ENCODE results near the gene BANP.
"Not testable (repeated sequence)": the region's sequence is repeated elsewhere in the genome, so short reads cannot be mapped to it uniquely, and the experiment has no call there.

BANP gene

DNA sequence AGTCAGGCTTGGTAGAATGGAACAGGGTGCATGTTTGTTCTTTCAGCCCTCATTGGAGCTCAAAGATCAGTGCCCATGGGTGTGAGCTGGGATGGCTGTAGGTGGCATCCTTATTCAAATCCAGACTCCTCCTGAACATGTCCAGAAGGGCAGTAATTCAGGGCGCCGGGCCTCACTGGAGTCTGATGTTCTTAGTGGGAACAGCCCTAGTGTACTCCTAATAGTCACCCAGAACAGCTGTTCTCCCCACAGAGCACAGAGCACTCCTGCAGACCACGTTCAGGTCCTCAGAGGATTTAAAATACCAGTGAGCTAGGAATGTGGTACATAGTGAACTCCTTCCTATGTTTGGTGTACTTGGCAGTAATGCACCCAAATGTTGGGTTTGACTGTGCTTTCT is 96.2 kb downstream of the BANP start:
- no peak for DNase-seq (ENCODE audit: low read depth in 2 of 2)

DNA sequence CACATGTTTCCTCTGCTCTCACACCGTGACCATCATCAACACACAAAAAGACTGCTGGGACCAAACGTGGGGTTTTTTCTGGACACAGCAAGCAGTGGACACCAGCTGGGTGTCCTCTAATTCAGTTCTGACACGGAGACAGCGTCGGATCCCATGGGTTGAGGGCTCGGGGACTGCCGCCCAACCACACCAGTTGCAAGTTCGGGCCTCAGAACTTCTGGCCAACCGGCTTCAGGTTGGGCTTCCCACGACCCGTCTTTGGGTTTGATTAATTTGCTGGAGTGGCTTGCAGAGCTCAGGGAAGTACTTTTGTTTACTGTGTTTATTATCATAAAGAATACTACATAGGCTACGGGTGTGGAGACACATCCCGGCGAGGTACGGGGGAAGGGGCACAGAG is 97.8 kb downstream of the BANP start:
- DNase-seq (ENCODE audit: low read depth in 2 of 2) = no peak

DNA sequence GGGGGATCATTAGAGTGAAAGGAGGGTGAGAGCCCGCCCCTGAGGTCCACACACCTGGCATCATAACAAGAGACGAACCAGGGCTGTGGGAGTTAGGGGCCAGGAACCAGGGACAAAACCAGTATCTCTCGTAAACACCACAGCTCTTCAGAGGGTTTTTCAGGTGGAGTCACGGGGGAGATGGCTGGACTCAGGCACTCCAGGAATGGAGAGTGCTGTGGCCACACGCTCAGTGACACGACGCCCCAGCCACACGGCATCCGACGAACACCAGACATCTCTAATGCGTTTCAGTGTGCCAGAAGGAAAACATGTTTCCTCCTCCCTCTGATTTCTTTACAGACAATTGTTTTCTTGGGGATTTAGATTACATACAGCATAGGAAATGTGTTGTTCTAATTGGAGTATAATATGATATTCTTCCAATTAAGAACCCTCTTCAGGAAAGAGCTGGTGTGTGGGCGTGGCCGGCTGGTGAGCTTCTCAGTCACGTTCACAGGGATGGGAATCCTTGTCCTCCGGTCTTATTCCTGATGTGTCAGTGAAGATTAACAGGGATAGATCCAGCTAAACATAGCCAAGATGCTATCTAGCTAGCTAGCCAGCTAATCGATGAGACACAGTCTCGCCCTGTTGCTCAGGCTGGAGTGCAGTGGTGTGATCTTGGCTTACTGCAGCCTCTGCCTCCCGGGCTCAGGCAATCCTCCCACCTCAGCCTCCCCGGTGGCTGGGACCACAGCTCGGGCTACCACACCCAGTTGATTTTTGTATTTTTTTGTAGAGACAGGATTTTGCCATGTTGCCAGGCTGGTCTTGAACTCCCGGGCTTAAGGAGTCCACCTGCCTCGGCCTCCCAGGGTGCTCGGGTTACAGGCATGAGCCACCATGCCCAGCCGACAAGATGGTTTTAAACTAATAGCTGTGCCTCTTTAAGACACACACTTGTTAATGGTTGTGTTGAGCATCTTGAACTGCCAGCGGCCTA is 98.6 kb downstream of the BANP start:
- DNase-seq (ENCODE audit: low read depth in 2 of 2) = no peak

DNA sequence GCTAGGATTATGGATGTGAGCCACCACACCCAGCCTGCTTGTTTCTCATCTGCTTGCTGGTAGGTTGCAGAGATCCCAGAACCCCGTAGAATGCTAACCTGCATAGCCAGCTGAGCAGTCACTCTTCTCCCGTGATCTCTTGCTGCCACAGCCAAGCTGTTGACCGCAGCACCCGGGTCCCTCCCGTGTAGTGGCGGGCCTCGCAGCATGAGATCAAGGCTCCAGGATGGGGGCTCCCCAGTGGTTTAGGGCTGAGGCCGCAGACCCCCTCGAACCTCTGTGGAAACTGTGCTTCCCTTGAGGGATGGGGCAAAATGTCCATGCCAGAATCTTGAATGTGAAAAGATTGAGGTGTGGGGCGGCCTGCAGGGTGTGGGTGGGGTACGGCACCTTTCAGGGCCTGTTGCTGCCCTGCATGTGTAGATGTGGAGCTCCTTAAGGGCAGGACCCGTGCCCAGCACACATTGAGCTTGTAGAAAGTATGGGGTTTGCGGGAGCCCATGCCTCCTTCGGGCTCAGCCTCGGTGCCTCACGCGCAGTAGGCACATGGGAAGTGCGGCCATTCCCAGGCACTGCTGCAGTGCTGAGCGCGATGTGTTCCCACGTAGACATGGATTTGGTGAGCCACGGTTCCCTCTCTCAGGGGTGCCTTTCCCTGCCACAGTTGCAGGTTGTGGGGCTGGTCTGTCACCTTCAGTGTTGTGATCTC is 99.9 kb downstream of the BANP start:
- DNase-seq (ENCODE audit: low read depth in 2 of 2) = no peak

DNA sequence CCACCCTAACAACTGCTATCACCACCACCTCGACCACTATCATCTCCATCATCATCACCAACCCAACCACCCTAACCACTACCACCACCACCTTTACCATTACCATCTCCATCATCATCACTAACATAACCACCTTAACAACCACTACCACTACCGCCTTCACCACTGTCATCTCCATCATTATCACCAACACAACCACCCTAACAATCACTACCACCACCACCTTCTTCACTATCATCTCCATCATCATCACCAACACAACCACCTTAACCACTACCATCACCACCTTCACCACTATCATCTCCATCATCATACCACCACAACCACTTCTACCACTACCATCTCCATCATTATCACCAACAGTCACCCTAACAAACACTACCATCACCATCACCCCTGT is 101.4 kb downstream of the BANP start:
- DNase-seq (ENCODE audit: low read depth in 2 of 2) = no peak

DNA sequence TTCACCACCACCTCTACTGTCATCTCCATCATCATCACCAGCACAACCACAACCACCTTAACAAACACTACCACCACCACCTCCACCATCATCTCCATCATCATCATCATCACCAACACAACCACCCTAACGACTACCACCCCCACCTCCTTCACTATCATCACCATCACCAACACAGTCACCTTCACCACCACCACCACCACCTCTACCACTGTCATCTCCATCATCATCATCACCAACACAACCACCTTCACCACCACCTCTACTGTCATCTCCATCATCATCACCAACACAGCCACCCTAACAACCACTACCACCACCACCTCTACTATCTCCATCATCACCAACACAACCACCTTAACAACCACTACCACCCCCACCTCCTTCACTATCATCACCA is 102.2 kb downstream of the BANP start:
- not testable (repeated sequence) for DNase-seq (ENCODE audit: low read depth in 2 of 2)

DNA sequence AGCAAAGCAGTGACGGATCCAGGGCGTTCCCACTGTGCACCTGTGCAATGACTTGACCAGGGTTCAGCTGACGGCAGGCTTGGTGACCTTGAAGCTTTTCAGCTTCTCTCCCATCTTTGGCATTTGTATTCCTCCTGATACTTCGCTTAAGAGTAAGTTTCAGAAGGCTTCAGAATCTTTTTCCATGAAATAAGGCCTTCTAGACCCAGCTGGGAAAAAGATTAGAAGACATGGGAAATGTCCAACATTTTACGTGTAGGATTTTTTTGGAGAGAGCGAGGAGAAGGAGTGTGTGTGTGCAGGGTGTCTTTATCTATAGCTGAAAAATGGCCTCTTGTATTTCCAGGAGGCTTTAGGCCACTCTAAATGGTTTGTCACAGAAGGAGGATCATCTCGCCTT is 104.1 kb downstream of the BANP start:
- DNase-seq (ENCODE audit: low read depth in 2 of 2) = no peak

DNA sequence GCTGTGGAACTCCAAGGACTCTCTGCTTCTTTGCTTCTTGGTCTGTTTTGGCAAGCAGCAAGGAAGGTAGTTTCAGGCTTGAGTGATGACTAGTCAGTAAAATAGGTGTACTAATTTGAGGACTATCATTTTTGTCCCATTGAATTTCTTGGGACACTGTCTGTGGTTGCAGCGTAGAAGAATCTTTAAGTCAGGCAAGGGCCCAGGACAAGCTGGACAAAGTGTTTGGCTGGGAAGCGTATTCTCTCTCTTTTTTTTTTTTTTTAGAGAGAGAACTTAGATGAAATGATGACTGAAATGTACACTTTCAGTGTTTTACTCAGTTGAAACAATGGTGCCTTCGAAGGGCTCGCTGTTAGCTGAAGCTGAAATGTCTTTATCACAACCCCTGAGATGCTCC is 105.0 kb downstream of the BANP start:
- no peak for DNase-seq (ENCODE audit: low read depth in 2 of 2)

DNA sequence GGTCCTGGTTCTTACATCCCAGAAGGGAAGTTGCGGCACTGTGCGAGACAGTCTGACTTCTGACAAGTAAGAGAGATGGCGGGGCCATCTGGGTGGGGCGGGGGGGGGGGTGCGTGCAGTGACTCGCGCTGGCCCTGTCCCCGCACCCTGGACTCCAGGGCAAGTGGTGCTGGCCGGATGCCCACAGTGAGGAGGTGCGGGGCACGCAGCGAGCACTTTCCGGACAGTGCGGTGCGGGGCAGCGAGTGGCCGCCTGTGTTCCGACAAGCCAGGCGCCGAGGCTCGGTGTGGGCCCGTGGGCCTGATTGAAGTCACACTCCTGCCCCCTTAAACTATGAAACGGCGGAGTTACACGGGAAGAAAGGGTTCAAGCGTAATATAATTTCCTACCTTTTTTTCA is 106.4 kb downstream of the BANP start:
- no peak for DNase-seq (ENCODE audit: low read depth in 2 of 2)

DNA sequence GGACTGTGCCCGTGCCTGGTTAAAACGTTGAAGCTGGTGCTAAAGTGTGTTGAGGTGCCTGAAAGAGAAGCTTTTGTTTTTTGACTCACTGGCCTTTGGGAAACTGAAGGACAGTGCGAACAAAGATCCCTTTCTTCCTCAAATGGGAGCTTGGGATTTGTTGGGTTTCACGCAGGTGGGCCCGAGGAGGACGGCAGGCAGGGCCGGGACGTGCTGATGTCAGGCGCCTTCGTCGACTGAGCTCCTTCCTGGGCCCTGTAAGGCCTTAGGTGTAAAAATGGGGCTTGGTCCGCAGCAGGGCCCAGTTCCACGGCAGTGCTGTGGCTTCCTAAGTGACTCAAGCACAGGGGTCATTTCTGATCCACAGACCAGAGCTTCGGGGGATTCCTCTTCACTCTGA is 106.9 kb downstream of the BANP start:
- no peak for DNase-seq (ENCODE audit: low read depth in 2 of 2)

DNA sequence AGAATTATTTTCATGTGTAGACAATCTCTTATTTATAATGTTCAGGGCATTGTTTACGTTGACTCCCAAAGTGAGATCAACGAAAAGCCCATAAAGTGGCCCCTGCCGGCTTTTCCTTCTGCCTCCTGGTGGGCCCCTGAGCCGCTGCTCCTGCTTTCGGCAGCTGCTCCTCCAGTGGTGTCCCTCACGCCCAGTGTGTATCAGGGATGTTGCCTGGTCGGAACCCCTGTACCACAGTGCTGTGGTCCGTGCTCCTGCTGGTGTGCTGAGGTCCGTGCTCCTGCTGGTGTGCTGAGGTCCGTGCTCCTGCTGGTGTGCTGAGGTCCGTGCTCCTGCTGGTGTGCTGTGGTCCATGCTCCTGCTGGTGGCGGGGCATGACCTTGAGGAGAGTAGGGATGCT is 107.6 kb downstream of the BANP start:
- DNase-seq (ENCODE audit: low read depth in 2 of 2) = no peak

DNA sequence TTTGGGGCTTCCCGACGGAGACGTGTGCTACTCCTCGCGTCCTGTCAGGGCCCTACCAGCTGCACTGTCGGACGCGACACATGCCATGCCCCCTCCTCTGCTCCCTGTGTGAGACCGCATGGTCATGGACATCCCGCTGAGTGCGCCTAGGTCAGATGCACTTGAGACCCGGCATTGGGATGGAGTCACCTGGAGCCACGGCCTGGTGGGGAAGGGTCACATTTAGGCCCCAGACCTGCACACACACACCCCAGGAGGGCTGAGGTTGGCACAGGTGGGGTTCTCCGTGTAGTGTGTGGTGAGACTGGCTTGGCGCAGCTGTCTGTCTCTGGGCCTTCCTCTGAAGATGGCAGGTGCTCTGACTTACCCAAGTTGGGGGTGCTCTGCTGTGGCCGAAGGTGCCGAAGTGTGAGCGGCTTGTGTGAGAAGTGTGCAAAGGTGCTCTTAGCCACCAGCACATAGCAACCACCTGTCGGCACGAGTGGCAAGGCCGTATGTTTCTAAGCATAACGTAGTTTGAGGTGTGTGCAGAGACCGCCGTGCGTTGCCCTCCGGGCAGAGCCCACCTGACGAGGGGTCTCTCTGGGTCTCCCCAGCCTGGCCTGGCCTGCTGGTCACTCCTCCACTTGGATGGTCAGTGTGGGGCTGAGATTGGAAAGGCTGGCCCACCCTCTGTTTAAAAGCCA is 108.6 kb downstream of the BANP start:
- DNase-seq (ENCODE audit: low read depth in 2 of 2) = no peak

DNA sequence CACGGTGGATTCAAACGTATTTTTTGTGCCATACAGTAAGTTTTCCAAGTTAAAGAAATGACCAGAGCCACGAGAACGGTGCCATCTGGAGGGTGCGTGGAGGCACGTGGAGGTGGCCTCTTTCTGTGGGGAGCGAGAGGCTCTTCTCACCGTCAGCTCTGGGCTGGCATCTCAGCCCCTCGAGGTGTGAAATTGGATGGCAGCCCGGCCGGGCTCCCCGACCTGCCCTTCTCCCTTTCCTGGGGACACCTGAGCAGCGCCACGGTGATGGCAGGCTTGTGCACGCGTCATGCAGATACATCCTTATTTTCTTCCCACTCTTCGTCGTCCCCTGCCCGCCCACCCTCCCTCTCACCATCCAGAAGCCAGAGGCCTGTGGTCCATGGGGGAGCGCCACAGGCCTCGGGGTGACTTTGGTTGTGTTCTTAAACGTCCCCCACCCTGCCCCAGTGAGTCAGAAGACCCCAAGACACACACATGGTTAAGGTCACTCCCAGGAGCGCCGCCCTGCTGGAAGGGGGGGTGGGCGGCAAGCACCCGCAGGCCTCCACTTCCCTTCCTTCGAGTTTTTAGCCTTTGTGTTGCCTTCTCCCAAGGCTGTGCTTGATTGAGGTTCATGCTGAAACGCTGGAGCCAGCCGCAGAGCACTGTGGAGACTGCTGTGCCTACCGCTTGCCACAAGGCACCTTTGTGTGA is 109.4 kb downstream of the BANP start:
- no peak for DNase-seq (ENCODE audit: low read depth in 2 of 2)

DNA sequence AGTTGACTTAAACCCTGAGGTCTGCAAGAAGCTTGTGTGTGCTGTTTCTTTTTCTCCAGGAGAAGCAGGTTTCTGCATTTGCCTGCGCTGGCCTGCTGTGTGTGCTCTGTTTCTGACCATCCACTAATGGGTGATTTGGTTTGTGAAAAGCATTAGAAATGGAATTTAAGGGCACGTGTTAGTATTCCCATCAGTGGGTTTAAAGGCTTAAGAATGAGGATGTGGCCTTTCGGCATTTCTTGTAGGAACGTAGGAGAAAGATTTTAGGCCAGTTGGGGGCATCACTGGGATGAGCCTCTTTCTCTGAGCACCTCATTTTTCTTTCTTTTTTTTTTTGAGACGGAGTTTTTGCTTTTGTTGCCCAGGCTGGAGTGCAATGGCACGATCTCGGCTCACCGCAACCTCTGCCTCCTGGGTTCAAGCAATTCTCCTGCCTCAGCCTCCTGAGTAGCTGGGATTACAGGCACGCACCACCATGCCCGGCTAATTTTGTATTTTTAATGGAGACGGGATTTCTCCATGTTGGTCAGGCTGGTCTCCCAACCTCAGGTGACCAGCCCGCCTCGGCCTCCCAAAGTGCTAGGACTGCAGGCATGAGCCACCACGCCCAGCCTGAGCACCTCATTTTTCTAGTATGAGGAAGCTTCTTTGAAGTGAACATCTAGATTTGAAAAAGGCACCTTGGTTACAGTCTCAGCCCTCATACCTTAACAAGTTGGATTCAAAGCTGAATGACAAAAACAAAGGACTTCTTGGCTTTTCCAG is 110.3 kb downstream of the BANP start:
- DNase-seq (ENCODE audit: low read depth in 2 of 2) = no peak

DNA sequence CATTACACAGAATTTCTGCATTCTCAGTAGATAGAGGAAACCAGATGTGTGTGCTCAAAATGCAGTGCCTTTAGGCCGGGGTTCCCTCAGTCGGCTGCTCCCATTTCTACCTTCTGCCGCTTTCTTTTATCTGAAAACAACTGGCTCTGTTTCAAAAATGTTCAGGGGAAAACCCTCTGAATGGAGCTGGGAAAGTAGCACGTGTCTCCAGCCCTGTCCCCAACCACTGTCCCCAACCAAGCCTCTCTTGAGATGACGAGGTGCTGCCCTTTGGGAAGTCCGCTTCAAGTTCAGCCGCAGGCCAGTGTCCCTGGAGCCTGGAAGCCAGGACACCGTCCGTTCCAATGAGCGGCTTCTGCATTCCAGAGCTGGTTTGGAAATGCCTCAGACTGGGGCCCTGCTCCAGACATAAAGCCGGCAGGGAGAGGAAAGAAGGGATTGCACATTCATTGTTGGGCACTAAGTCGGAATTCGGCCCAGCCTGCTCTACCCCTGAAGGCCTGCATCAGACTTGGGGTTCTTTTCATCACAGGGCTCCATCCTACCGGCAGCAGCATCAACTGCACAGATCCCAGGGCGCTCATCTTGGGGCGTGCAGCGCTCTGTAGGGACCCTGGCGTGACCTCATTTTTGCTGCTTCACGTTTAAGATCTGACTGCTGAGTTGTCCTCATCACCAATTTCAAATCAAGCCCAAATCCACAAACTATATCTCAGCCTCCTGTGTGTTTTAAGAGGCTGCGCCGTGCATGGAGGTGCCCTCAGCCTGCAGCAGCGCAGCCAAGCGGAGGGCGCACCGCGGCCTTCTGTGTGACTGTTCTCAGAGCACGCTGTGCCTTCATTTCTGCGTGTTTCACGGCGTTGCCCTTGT is 111.3 kb downstream of the BANP start:
- DNase-seq (ENCODE audit: low read depth in 2 of 2) = no peak

DNA sequence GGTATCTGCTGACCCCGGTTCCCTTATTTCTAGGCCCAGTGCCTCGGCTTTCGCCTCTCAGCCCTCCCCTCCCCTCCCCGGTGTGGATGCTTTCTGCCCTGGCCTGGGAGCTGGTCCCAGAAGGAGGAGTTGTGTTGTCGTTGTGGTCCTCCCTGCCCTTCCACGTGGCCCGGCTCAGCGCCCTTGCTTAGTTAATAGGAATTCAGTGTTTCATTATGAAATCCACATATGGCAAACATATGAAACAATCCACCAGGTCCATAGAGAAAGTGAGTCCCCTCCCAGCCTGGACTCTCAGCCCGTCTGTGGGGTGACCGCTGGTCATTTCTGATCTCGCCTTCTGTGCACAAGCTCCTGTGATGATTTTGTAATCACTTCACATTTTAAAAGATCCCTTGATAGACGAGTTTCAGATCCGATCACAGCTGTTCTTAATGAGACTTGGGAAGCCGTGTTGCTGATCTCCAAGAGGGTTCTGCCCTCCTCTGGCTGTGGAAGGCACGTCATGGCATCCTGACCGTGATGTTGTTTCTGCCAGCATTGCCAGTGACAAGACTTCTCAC is 112.1 kb downstream of the BANP start:
- DNase-seq (ENCODE audit: low read depth in 2 of 2) = no peak

DNA sequence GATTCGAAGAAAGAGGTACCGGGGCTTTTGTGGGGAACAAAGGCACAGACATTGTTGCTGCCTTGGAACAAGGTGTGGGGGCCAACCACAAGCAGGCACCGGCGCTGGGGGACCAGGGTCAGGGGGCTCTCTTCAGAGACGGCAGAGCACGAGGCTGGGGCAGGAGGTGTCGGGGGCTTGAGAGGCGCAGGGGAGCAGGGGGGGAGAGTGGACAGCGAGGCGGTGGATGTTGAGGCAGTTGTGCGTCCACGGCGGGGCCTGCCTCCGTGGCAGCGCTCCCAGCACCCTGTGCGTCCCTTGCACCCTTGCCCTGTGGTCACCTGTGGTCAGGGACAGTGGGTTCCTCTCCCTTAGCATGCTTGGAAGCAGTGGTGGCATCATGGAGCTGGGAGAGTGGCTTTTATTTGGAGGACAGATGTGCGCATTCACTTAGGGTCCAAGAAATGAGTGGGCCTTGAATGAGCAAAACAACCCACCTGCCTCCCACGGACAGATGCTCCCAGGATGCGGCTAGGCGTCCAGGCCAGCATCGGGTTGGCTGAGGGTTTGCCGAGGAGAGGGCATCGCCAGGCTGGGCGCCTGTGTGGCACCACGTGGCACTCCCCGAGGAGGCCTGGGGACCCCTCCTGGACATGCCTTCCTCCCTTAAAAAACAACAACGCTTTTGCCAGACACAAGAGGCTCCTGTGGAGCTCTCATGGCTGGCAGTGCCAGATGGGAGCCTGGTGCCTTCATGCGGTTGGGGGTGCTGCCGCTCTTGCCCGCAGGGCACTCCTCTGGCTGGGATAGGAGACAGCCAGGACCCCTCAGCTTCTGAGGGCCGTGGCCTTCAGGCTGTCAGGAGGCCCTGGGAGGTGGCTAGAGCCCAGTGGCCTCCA is 113.0 kb downstream of the BANP start:
- no peak for DNase-seq (ENCODE audit: low read depth in 2 of 2)

DNA sequence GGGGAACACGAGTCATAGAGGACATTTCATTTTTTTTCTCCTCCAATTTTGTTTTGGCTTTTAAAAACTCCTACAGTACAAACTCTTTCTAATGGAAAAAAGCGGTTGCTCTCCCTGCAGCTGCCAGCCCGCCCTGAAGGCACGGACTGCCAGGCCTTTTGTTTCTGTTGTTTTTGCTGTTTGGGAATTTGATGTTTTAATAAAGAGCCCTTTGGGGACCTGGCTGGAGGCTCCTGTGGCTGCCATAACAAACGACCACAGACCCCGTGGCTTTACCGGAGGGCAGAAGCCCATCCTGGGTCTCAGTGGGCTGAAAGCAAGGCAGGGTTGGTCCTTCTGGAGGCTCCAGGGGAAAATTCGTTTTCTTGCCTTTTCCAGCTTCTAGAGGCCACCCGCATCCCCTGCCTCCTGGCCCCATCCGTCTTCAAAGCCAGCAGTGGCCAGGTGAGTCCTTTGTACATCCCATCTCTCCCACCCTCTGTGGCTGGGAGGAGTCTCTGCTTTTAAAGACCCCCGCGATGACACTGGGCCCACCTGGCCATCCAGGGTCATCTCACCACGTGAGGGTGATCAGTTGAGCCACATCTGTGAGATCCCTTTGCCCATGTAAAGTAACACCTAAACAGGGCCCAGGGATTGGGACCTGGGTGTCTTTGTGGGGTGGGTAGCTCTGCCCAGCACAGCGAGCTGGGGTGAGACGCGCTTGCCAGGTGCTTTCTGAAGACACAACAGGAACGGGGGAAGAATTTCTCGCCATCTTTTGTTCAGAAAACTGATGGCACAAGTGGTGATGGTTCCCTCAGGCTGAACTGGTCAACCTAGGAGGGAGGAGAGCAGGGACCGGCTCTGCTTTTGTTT is 113.9 kb downstream of the BANP start:
- DNase-seq (ENCODE audit: low read depth in 2 of 2) = no peak

Data from stimulated activated CD4-positive, alpha-beta T cell treated with anti-CD3 and anti-CD28 coated beads, Interleukin-15, amount 100 ng/mL, for 48 hours (primary cell).